ENCODE results near the gene CPED1.
A peak's percentile ranks its signal among the peaks of the same experiment; 100 is the strongest.

The CPED1 gene

GRCh38 chr7:121024611-121025010 is 36.1 kb downstream of the CPED1 start:
- TF ChIP-seq, protein P1, sequence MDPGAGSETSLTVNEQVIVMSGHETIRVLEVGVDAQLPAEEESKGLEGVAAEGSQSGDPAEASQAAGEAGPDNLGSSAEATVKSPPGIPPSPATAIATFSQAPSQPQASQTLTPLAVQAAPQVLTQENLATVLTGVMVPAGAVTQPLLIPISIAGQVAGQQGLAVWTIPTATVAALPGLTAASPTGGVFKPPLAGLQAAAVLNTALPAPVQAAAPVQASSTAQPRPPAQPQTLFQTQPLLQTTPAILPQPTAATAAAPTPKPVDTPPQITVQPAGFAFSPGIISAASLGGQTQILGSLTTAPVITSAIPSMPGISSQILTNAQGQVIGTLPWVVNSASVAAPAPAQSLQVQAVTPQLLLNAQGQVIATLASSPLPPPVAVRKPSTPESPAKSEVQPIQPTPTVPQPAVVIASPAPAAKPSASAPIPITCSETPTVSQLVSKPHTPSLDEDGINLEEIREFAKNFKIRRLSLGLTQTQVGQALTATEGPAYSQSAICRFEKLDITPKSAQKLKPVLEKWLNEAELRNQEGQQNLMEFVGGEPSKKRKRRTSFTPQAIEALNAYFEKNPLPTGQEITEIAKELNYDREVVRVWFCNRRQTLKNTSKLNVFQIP (CRISPR knock-in tag; IDR thresholded peaks at IDR 0.05; ENCODE audit: borderline replicate concordance, low read depth): no peak
- TF ChIP-seq TOX (CRISPR knock-in tag; IDR thresholded peaks at IDR 0.05; ENCODE audit: borderline replicate concordance) (no peak), RARB (CRISPR knock-in tag; IDR thresholded peaks at IDR 0.05) (no peak), ZC3H10 (CRISPR knock-in tag; IDR thresholded peaks at IDR 0.05) (no peak), ZNF8 (CRISPR knock-in tag; IDR thresholded peaks at IDR 0.05) (no peak), SNAI2 (CRISPR knock-in tag; IDR thresholded peaks at IDR 0.05) (no peak)
- TF ChIP-seq, protein P2, sequence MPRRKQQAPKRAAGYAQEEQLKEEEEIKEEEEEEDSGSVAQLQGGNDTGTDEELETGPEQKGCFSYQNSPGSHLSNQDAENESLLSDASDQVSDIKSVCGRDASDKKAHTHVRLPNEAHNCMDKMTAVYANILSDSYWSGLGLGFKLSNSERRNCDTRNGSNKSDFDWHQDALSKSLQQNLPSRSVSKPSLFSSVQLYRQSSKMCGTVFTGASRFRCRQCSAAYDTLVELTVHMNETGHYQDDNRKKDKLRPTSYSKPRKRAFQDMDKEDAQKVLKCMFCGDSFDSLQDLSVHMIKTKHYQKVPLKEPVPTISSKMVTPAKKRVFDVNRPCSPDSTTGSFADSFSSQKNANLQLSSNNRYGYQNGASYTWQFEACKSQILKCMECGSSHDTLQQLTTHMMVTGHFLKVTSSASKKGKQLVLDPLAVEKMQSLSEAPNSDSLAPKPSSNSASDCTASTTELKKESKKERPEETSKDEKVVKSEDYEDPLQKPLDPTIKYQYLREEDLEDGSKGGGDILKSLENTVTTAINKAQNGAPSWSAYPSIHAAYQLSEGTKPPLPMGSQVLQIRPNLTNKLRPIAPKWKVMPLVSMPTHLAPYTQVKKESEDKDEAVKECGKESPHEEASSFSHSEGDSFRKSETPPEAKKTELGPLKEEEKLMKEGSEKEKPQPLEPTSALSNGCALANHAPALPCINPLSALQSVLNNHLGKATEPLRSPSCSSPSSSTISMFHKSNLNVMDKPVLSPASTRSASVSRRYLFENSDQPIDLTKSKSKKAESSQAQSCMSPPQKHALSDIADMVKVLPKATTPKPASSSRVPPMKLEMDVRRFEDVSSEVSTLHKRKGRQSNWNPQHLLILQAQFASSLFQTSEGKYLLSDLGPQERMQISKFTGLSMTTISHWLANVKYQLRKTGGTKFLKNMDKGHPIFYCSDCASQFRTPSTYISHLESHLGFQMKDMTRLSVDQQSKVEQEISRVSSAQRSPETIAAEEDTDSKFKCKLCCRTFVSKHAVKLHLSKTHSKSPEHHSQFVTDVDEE (CRISPR knock-in tag; IDR thresholded peaks at IDR 0.05): no peak
- no peak for ATAC-seq

GRCh38 chr7:121026159-121026558 is 37.6 kb downstream of the CPED1 start:
- no peak for TF ChIP-seq ESRRG (CRISPR knock-in tag; IDR thresholded peaks at IDR 0.05)
- TF ChIP-seq ZFP30 (CRISPR knock-in tag; IDR thresholded peaks at IDR 0.05): no peak
- TF ChIP-seq, protein P2 (CRISPR knock-in tag; IDR thresholded peaks at IDR 0.05): no peak
- TF ChIP-seq ZFP3 (CRISPR knock-in tag; IDR thresholded peaks at IDR 0.05): no peak
- no peak for TF ChIP-seq RARB (CRISPR knock-in tag; IDR thresholded peaks at IDR 0.05)
- ATAC-seq: no peak

DNA sequence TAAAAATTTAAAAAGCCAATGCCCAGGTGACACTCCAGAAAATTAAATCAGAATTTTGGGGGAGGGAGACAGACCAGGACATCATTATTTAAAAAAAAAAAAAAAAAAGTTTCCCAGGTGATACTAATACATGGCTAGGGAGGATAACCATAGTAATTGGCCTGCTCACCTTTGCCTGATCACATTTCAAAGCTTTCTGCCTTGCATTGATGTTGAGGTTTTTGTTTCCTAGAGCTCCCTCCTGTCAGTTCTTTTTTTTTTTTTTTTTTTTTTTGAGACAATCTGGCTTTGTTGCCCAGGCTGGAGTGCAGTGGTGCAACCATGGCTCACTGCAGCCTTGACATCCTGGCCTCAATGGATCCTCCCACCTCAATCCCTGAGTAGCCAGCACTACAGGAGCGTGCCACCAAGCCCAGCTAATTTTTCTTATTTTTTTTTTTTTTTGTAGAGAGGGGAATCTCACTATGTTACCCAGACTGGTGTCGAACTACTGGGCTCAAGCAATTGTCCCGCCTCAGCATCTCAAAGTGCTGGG is 38.1 kb downstream of the CPED1 start:
- TF ChIP-seq ZNF8 (CRISPR knock-in tag; IDR thresholded peaks at IDR 0.05): no peak
- TF ChIP-seq, protein P3, sequence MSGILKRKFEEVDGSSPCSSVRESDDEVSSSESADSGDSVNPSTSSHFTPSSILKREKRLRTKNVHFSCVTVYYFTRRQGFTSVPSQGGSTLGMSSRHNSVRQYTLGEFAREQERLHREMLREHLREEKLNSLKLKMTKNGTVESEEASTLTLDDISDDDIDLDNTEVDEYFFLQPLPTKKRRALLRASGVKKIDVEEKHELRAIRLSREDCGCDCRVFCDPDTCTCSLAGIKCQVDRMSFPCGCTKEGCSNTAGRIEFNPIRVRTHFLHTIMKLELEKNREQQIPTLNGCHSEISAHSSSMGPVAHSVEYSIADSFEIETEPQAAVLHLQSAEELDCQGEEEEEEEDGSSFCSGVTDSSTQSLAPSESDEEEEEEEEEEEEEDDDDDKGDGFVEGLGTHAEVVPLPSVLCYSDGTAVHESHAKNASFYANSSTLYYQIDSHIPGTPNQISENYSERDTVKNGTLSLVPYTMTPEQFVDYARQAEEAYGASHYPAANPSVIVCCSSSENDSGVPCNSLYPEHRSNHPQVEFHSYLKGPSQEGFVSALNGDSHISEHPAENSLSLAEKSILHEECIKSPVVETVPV (CRISPR knock-in tag; IDR thresholded peaks at IDR 0.05): no peak
- no peak for TF ChIP-seq ZNF70 (CRISPR knock-in tag; IDR thresholded peaks at IDR 0.05)
- no peak for TF ChIP-seq GLIS3 (CRISPR knock-in tag; IDR thresholded peaks at IDR 0.05)
- no peak for ATAC-seq

GRCh38 chr7:121027761-121028669 is 39.5 kb downstream of the CPED1 start:
- no peak for TF ChIP-seq ZFP30 (CRISPR knock-in tag; IDR thresholded peaks at IDR 0.05)
- TF ChIP-seq ZFP3 (CRISPR knock-in tag; IDR thresholded peaks at IDR 0.05): no peak
- TF ChIP-seq, protein P4, sequence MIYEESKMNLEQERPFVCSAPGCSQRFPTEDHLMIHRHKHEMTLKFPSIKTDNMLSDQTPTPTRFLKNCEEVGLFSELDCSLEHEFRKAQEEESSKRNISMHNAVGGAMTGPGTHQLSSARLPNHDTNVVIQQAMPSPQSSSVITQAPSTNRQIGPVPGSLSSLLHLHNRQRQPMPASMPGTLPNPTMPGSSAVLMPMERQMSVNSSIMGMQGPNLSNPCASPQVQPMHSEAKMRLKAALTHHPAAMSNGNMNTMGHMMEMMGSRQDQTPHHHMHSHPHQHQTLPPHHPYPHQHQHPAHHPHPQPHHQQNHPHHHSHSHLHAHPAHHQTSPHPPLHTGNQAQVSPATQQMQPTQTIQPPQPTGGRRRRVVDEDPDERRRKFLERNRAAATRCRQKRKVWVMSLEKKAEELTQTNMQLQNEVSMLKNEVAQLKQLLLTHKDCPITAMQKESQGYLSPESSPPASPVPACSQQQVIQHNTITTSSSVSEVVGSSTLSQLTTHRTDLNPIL (CRISPR knock-in tag; IDR thresholded peaks at IDR 0.05; ENCODE audit: low read depth): 0 out of 2 replicates have a peak, but pooled peaks have one; percentile 17
- TF ChIP-seq ARNTL (CRISPR knock-in tag; IDR thresholded peaks at IDR 0.05; ENCODE audit: borderline replicate concordance, low read depth): no peak
- no peak for TF ChIP-seq CSDC2 (CRISPR knock-in tag; IDR thresholded peaks at IDR 0.05)
- TF ChIP-seq ISL1 (CRISPR knock-in tag; IDR thresholded peaks at IDR 0.05): peak; percentile 80
- no peak for ATAC-seq

Data from SK-N-SH treated with all-trans-retinoic acid at 6 μM for 48 hours (cell line).